HG02852 (cell line): ENCODE measurements around the gene SP4.

Experiments used
- ATAC-seq: cut with Tn5 transposase; IDR thresholded peaks from one replicate; pipeline ENCODE4 v1.9.1; 2021; ENCODE audit warnings: mild to moderate bottlenecking, moderate library complexity; ENCODE audit not compliant: unreplicated experiment

Gene SP4

DNA sequence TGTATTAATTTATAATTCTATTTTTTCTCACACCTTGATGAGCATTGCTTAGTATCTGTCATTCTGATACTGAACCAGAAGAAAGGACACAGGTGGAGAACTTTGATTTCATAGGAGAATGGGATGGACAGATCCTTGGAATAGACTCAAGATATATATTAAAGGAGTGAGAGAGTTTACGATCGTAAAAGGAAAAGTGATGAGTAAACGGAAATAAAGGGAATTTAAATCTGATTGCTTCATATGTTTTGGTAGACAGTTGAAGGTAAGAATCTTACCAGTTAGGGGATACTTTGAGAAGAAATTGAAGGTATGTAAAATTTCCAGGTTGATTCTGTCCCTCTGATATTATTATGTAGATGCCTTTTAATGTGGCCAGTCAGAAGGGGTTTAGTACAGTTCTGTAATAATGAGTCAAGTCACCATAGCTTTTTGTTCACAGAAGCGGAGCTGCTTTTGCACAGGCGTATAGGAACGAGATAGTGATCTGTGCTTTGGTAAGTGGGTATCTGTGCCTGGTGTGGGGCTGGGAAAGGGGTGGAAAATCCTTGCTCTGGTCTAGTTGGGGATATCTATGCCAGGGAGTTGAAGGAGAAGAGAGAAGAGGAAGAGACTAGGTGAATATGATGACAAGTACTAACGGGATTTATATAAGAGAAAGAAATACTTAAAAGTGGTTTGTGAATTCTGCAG, 15.4 kb downstream of the SP4 start:
- no peak for ATAC-seq

DNA sequence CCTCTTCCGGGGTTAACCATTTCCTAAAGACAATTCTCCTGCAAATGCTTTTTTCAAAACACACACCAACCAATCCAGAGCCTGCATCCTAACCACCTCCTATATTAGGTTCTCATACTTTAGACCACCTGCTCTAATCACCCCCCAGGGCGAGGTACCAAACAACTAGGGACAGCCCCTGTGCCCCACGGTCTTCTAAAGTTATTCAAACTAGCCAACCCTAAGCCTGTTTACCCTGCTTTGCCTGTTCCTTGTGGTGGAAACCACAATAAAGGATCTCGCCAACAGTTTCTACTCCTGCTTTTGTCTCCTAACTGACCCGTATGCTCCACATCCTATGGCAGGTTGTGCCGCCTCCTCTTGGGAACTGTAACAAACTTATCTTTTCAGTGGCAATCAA, 21.1 kb downstream of the SP4 start:
- ATAC-seq = no peak

DNA sequence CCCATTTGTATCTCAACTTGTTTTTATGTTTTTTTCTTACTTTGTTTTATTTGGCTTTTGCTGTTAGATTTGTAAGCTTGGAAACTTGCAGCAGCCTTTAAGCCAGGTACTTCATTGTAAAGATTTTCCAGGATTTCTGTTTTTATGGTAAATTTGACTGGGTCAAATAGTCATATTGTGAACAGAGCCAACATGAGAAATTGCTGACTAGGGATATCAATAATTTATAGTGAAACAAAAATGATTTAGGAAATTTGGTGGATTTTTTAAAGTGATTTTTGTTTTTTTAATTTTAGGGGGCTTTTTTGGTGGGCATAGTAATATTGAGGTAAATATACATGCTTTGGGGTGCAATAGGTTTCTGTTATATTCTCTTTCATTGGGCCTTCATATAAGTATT, 22.2 kb downstream of the SP4 start:
- ATAC-seq = no peak

DNA sequence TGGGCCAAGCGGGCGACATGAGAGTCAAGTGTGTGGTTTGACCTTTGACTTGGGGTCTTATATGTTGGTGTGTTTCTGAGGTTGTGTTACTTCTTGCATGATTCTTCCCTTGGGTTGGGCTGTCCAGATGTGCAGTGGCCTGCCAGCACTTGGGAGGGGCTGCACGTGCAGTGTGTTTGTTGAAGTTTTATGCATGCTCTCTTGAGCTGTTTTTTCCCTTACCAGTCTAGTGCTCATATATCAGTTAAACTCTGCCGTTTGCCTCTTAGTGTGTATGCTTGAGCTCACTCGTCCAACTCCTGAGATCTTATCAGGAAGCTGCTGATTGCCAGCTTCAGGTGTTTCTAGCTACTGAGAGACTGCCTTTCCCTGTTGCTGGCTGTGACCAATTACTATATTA, 23.1 kb downstream of the SP4 start:
- no peak for ATAC-seq

DNA sequence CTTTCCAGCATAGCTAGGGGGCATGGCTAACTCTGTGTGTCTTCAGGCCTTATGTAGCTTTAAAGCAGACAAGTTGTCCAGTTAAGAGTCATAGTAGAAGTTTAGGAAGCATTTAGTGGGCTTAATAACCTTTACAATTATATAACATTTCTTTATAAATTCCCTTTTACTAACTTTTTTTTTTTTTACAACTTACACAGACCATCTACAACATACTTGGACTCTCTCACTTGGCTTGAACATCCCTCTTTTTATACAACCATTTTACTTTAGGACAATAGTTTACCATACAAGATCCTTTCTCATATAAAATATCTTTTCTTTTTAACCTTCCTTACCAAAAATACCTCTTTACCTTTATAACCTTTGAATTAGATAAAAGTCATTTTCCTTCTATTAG, 26.3 kb downstream of the SP4 start:
- no peak for ATAC-seq

DNA sequence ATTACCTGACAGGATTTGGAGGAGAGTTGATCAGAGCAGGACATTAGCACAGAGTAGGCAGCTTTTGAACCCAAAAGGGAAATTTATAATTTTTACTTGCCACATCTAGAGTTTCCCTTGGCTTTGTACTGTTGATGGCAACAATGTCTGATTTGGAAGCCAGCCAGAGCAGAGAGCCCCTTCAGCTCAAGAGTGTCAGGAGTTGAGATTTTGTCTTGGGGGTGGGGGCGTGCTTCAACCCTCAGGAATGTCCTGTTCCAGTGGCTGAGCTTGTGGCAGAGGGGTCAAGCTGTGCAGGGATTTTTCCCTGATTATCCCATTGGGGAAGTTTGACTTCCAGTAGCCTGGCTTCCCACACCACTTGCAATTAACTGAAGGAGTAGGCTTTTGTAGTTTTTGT, 27.0 kb downstream of the SP4 start:
- ATAC-seq = no peak

DNA sequence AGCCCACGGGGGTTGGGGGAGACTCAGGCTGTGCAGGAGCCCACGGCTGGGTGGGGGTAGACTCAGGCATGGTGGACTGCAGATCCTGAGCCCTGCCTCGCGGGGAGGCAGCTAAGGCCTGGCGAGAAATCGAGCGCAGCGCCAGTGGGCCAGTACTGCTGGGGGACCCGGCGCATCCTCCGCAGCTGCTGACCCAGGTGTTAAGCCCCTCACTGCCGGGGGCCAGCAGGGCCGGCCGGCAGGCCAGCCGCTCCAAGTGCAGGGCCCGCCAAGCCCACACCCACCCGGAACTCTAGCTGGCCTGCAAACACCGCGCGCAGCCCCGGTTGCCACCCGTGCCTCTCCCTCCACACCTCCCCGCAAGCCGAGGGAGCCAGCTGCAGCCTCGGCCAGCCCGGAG, 33.4 kb downstream of the SP4 start:
- no peak for ATAC-seq

DNA sequence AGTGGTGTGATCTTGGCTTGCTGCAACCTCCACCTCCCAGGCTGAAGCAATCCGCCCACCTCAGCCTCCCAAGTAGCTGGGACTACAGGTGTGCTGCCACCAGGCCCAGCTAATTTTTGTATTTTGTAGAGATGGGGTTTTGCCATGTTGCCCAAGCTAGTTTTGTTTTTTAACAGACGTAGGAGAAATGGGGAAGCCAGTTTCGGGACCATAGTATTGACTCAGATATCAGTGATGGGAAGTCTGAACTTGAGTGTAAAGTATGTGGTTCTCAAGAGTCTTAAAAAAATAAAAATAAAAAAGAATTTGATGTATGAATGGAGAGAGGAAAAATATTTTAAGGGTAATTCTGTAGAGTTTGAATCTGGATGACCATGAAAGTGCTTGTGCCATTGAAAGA, 34.2 kb downstream of the SP4 start:
- ATAC-seq = no peak

DNA sequence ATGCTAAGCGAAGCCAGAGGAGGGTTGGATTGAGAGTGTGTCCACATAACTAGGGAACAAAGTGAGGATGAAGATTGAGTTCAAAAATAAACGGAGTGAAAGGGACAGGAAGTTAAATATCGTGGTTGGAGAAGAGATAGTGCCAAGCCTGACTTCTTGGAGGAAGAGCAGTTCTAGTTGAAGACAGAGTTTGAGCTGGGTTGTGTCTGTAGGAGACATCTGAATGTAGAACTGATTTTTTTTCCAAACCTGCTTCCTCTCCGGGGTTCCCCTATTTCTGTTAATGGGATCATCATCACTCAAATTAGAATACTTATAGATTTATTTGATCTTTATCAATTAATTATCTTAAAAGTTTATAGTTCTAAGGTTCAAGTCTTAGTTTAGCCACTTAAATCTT, 35.6 kb downstream of the SP4 start:
- ATAC-seq = no peak

DNA sequence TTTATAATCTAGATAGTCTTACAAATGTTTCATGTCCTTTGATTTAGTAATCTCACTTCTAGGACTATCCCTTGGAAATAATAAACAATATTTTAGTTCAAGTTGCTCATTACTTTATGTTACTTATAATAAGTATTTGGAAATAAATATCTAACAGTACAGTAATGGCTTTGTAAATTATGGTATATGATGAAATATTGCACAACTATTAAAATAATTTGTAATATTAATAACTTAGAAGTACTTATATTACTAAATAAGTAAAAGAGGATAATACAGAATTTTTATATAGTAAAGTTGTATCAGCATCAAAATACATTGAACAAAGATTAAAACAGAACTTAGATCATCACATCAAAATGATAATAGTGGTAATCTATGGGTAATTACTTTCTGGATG, 41.1 kb downstream of the SP4 start:
- no peak for ATAC-seq

DNA sequence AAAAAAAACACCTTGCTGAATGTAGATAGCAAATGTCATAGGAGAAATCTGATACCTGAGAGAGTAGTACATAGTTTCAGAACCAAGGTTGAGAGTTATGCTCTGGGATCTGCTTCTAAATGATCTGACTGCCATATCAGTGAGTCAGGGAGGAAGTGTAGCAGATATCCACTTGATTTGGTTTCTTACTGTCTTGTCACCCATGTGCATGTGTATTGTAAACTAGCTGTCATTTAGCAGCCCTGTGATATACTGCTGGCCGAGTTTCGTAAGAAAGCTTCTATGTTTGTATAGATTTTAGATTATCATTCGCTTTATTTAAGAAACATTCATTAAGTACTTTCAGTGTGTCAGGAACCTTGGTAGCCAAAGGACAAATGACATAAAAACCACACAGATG, 42.0 kb downstream of the SP4 start:
- no peak for ATAC-seq

DNA sequence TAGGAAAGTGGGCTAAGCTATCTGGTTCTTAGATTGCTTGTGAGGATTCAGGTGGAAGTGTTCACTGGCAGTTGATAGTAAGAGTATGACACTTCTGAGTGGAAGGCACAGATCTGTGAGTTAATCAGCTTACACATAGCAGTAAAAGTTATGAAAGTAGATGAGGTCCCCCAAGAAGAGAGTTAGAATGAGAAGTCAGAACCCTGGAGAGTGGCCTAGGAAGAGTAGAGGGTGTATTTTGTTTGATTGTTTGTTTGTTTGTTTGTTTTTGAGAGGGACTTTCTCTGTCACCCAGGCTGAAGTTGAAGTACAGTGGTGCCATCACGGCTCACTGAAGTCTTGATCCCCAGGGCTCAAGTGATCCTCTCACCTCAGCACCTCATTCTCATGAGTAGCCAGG, 44.1 kb downstream of the SP4 start:
- no peak for ATAC-seq

DNA sequence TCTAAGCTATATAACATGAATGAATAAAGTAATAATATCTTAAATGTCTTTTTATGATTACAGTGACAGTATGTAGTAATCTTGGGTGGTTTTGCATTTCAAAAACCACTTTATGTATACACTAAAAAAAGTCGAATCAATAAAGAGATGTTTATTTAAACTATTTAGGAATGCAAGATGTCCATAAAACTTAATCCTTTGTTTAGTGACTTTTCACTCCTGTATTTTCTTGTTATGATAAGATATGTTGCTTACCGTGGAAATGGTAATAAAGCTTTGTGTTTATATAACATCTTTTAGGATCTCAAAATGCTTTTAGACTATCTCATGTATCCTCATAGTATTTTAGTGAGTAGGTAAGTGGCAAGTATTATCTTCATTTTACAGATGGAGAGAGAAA, 48.5 kb downstream of the SP4 start:
- no peak for ATAC-seq

DNA sequence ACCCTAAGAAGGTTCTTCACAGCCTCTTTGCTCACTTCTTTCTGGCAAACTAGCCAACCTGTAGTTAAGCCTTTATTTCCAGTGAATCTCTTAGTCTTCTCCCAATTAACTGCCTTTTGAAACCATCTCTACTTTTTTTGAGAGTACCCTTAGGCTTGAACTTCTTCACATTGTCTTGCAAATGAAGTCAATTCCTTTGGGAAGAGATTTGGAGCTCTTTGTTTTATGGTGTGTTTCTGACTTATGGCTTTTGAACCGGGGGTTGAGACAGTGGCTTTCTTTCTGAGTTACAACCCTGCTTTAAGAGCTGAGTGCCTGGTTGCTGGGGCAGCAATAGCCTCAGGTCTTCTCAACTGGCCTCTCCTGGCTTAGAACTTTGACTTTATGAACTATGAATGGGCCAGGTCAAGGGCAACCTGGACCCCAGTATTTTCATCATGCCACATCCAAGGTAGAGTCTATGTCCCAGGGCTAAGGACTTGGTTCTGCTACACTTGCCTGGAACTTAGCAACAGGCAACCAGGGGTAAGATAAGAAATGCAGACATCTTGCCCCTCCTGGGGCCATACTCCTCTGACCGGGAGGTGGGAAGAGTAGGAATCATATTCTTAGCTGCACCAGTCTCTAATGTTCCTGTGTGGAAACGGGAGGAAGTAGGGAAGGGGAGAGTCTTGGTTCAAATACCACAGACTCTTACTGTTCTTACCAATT, 53.0 kb downstream of the SP4 start:
- ATAC-seq = no peak

DNA sequence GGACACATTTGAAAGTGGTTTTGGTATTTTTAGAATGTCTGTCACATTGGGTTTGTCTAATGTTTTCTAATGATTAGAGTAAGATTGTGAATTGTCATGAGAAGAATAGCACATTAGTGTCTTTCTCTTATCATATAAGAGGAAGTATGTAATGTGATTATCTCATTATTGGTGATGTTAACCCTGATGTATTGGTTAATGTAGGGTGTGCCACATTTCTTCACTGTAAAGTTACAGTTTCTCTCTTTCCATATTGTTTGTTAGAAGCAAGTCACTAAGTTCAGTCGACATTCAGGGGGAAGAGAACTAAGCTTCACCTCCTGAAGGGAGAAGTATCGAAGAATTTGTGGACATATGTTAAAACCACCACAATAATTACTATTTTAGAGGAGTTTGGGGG, 58.6 kb downstream of the SP4 start:
- no peak for ATAC-seq

DNA sequence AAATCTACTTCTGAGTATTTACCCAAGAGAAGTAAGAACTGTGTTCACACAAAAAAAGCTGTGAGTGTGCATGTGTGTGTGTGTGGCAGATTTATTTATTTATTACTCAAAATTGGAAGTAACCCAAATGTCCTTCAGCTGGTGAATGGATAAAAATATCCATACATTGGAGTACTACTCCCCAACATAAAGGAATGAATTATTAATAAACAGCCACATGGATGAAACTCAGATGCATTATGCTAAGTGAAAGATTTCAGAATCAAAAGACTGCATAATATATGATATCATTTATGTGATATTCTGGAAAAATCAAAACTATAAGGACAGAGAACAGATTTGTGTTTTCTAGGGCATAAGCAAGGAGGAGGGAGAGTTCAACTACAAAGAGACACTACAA, 67.8 kb downstream of the SP4 start:
- ATAC-seq = no peak

DNA sequence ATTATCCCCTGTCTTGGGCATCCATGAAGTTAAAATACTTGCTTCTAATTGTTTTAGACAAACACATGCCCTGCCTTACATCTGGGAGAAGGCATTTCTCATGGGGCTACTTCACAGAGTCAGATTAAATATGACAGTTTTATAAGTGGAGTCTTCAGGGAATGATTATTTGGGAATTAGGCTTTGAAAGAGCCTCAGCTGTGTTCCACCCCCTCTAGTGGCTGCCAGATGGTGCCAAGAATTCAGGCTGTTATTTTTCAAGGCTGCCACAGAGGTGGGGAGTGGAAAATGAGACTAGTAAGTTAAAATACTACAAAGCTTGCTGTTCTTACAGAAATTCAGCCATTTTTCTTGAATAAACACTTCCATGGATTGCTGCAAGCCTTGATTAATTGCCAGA, 69.2 kb downstream of the SP4 start:
- no peak for ATAC-seq

DNA sequence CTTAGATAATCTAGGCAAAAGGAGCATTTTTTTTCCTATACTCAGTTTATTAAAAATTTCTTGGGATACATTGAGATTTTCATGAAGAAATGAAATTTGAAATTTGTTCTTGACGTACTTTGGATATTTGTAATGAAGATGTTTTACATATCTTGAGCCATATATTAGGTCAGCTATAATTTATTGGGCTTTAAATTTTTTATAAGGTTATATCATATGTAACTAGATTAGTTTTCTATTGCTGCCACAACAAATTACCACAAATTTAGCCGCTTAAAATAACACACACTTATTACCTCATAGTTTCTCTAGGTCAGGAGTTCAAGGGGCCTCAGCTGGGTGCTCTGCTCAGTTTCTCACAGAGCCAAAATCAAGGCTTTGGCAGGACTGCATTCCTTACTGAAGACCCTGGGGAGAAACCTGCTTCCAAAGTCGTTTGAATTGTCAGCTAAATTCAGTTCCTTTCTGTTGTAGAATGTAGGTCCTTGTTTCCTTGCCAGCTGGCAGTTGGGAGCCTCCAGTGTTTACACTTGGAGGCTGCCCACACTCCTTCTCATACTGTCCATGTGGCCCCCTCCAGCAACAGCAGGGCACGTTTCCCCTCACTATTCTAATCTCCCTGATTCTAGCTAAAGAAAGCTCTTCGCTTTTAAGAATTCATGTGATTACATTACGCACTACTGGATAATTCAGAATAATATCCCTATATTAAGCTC, 72.4 kb downstream of the SP4 start:
- no peak for ATAC-seq

DNA sequence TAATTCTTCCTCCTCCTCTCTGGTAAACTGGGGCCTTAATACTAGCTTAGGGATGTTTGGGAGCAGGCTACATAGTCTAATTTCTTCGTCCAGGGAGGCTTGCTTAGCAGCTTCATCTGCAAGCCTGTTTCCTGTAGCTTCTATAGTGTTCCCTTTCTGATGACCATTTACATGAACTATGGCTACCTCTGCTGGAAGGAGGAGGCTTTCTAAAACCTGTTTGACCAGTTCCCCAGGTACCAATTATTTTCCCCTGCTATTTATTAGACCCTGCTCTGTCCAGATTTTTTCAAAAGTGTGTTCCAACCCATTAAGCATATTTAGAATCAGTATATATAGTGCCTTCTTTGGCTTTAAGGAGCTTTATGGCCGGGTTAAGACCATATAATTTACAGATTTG, 76.1 kb downstream of the SP4 start:
- no peak for ATAC-seq

DNA sequence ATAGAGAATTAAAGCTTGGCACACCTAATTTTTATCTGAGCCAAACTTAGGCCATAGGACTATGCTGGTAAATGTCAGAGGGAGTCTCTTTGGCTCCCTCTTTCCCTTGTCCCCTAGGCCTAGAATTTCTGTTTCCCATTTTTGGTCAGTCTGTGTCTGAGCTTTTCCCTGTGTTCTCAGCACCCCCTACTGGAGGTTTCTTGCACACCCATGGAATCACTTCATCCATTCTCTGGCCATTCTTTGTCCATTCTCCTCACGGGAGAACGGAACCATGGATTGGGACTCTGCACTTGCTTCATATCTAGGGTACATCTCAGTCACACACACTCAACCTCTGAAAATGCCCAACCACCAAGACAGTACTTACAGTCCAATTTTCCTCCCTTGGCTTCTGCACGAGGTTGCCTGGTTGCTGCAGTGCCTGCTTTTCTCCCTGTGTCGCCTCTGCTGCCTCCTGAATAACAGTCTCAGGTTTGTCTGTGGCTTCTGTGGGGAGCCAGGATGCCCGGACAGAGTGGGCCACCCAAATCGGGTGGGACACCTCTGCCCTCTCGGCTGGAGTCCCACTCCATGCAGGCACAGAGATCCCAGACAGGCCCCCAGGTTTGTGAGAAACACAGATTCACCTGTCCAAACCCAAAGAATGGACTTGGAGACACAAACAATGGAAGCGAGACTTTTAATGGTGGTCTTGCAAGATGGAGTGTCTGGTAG, 79.9 kb downstream of the SP4 start:
- ATAC-seq = no peak

DNA sequence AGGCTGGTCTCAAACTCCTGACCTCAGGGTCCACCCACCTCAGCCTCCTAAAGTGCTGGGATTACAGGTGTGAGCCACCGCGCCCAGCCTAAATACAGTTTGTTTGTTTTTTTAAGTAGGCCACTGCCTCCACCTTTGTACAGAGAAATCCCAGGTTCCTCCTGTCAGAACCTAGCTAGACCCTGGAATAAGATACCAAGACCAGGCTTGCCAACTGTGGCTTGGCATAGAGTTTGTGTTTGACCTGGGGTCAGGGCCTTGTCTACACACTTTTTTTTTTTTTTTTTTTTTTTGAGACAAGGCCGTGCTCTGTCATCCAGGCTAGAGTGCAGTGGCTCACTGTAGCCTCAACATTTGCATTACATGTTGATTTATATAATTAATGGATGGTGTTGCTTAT, 80.7 kb downstream of the SP4 start:
- no peak for ATAC-seq

DNA sequence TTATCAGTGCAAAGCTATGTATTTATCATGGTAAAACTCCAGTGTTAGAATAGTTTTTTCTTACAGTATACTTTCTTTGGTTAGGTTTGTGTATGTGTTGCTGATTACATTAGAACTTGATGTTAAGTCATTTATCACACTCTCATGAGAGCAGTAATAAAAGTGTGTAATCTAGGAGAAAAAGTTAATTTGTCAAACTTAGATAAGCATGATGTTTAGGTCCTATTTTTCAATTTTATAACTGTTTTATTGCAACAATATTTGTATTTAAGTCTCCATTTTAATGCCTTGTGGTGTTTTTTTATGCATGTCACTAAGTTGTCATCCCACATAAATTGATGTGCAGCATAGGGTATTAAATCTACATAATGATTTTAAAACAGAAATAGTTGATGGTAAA, 86.2 kb downstream of the SP4 start:
- ATAC-seq = no peak
